Measurements from ENCODE around the gene TFB2M.

TFB2M gene

DNA sequence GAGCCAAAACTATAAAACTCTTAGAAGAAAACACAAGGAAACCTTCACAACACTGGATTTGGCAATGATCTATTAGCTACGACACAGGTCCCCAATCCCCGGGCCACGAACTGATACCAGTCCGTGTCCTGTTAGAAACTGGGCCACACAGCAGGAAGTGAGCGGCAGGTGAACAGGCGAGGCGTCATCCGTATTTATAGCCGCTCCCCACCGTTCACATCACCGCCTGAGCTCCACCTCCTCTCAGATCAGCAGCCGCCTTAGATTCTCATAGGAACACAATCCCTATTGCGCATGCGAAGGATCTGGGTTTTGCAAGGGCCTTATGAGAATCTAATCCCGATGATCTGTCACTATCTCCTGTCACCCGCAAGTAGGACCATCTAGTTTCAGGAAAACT is 11.9 kb downstream of the TFB2M start:
- DNase-seq (ENCODE audit: low read depth, low spot score) = no peak

DNA sequence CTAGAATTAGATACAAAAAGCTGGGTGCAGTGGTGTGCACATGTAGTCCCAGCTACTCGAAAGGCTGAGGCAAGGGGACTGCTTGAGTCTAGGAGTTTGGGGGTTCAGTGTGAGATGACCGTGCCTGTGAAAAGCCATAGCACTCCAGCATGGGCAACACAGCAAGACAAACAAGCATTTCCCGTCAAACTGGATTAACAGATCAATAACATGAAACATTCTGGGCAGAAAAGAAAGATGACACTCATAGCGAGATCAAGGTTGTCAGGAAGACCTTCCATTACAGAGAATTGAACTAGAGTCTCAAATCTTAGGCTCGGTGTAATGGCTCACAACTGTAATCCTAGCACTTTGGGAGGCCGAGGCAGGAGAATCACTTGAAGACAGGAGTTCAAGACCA is 14.0 kb downstream of the TFB2M start:
- DNase-seq (ENCODE audit: low read depth, low spot score) = no peak

DNA sequence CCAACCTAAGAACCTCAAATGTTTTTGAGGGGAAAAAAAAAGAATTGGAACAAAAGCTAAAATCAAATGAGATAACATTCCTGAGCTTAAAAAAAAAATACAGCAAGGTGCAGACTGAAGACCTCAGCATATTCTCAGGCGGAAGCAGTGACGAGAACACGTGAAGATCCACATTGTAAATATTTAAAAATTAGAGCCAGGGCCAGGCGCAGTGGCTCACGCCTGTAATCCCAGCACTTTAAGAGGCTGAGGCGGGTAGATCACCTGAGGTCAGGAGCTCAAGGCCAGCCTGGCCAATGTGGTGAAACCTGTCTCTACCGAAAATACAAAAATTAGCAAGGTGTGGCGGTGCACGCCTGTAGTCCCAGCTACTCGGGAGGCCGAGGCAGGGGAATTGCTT is 15.7 kb downstream of the TFB2M start:
- no peak for DNase-seq (ENCODE audit: low read depth, low spot score)

DNA sequence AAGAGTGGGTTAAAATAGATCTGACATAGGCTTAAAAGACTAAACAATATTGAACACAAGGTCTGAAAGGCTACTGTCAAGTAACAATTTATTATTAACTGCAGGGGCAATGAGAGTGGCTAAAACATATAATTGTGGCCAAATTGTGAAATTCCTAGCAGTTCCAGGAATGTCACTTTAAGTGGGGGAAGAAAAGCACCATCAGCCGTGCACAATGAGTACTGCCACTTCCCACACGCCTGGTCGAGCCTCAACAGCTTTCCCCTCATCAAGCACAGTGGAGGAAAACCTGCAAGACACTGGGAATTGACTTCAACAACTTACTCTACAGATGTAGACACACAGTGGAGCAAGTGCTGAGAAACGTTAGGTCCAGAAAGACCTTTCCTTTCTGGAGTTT is 16.4 kb downstream of the TFB2M start:
- no peak for DNase-seq (ENCODE audit: low read depth, low spot score)

DNA sequence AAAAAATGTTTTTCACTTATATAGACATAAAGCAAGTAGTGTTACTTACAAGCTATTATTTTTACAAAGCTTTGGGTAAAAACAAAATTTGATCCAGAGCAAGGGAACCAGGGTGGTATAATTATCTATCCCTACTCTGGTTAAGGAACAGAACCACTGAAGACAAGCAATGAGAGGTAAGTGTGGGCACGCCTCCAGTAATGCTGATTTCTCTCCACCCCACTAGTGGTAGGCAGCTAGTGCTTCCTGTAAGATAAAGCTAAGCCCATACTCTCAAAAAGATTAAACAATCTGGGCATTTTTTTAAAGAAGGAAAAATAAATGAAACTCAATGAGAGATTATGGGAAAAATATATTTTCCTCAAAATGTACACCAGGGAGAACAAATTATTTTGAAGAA is 22.1 kb downstream of the TFB2M start:
- no peak for DNase-seq (ENCODE audit: low read depth, low spot score)

DNA sequence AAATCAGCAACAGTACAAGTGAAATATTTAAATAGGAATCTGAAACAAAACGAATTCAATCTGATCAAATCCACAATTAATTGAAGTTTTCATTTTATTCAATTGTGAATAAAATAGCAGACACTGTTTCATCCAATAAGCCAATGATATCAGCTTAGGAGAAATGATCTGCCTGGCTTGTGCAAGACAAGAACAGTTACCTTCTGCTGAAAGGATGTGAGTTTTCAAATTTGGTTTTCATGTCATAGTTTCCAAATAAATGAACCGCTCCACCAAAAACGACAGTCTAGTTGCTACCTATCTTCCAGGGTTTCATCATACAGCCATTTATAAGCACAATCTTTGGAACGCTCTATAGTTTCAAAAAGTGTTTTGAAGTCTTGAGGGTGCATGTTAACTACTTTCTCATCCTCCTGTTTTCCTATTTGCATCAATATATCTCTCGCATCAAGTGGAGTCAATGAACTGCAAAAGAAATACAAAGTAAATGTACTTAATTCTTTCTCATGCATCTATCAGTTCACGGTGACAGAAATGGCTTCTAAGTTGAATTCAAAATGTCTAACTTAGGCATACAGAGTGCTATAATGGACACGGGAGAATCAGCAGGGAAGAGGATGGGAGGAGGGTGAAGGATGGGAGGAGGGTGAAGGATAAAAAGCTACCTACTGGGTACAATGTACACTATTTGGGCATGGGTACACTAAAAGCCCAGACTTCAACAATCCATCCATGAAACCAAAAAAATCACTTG is 25.1 kb downstream of the TFB2M start:
- DNase-seq (ENCODE audit: low read depth, low spot score) = no peak

DNA sequence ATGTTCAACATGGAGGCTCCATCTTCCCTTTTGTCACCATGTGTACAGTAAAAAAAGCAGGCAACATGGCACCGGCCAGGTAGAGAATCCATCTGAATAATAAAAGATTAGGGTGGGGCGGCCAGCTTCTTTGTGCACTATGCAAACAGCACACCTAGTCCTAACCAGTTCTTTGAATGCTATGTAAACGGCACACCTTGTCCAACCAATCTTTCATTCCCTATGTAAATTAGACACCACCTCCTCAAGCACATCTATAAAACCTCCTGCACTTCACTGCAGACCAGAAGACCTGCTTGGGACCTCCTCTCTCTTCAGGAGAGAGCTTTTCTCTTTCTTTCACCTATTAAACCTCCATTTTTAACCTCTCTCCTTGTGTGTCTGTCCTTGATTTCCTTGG is 28.2 kb downstream of the TFB2M start:
- DNase-seq (ENCODE audit: low read depth, low spot score) = no peak

DNA sequence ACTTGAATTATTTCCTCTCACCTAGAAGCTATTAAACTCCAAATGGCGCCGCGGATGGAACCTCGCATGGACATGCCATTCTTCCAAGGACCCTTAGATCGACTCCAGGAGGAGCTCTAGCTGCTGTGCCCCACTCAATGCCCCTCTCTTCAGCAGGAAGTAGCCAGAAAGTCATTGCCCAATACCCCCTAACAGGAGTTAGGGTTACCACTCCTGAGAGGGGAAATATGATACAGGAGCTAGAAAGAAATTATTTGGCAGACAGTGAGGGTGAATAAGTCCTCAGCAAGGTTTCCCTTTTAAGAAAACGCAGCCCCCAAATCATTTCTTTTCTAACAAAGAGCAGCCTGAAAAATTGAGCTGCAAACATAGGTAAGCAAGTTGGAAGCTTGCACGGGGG is 28.6 kb downstream of the TFB2M start:
- no peak for DNase-seq (ENCODE audit: low read depth, low spot score)

DNA sequence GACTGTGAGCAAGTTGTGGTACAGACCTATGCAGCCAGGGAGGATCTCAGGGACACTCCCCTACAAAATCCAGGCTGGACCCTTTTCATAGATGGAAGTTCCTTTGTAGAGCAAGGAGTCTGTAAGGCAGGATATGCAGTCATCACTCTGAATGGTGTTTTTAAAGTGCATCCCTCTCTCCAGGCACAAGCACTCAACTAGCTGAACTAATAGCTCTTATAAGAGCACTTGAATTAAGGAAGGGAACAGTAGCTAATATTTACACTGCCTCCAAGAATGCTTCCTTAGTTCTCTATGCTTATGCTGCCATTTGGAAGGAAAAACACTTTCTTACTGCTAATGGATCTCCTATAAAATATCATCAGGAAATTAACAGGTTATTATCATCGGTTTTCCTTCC is 31.9 kb downstream of the TFB2M start:
- DNase-seq (ENCODE audit: low read depth, low spot score) = no peak

DNA sequence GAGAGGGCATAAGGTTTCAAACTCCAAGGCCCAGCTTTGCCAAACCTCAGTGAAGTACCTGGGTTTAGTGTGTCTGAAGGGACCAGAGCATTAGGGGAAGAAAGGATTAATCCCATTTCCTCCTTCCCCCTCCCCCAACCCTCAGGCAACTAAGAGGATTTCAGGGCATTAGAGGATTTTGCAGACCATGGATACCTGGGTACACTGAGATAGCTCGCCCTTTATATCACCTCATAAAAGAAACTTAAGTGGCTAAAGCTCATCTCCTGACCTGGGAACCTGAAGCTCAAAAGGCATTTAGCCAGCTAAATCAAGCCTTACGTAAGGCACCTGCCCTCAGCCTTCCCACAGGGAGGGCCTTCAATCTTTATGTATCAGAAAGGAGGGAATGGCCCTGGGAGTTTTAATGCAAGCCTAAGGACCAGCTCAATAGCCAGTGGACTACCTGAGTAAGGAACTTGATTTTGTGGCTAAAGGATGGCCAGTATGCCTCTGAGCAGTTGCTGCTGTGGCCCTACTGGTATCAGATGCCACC is 32.6 kb downstream of the TFB2M start:
- no peak for DNase-seq (ENCODE audit: low read depth, low spot score)

DNA sequence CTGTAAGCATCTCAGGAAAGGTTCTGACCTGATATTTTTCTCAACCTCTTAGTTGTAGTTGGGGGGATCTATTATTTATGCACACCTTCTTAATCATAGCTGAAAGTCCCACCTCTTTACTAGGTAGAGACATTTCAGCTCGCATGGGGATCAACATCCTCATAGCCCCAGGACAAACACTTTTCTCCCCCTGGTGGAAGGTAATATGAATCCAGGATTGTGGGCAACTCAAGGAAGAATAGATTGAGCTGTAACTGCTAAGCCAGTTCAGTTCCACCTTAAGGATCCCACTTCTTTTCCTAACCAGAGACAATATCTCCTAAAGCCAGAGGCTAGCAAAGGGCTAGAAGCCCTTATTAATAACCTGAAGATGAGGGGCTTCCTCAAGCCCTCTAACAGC is 33.5 kb downstream of the TFB2M start:
- no peak for DNase-seq (ENCODE audit: low read depth, low spot score)

DNA sequence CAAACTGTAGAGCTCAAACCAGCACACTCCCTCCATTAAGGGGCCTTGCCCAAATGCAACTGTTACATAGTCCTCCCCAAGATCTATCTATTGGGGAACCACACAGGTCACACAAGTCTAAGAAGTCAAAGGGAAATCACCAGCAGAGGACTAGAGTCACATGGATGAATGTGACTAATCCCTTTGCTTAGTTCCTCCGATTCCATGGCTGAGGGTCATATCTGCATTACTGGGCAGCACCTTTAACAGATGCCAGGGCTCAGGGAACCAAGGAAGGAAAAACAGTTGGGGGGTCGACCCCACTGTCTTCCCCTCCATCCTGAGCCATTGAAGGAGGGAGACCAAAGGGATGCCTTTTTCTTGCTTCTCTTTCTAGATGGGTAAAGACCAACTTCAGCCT is 35.6 kb downstream of the TFB2M start:
- DNase-seq (ENCODE audit: low read depth, low spot score) = no peak

DNA sequence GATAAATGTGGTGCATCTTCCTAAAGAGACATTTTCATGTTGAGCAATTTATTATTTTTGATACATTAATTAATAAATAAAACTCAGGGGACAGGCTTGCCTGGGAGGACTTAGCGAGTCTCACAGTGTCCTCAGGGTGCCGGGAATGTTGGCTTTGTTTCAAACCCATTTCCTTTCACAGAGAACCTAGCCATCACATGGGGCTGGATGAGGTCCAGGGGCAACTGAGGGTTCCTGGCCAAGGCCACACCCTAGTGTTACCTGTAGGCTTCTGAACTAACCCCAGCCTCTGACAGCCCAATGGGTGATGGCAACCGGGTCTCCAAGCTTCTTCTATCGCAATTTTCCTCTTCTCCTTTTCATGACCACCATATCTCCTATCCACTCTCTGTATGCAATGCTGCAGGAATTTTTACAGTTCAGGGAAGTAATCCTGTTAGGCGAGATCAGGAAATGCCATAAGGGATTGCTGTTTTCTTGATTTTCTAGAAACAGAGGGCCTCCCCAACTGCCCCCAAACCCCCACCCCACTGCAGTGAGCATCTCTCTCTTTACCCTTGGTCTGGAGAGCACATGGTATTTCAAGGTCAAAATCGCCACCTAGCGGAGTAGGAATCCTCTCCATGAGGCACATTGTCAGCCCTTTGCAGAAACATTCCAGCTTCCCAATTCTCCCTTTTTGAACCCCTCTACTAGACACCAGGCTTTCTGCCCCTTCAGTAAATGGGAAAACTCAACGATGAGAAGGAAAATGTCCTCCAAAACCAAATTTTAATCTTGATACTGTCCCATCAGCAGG is 36.9 kb downstream of the TFB2M start:
- DNase-seq (ENCODE audit: low read depth, low spot score) = no peak

DNA sequence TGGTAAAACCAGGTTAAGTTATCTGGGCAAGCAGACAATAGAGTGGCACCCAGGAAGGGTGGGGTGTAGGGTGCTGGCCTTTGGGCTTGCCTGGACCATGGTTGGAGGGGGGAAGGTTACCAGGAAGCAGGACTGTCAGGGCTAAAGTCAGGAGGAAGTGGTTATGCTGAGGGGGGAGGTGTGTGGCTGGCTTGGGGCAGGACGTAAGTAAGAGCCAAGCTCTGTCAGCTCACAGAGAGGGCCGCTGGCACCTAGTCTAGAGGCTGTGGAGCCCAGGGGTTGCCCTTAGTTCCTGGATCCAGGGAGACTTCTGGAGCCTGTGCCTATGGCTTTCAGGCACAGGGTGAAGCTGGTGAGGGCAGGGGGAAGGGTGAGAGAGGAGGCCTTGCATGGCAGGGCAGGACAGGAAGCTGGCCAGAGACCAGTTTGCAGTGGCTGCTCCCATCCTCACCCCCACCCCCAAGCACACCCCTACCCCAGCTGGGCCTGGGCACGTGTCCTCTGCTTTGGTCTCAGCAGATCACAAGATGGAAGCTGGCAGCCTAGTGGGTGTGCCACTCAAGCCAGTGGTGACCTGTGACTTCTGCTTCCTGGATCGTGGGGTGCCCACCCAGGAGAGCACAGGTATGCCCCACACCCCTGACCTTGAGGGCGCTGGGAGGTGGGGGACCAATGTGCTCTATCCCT is 38.5 kb downstream of the TFB2M start:
- DNase-seq (ENCODE audit: low read depth, low spot score) = no peak

DNA sequence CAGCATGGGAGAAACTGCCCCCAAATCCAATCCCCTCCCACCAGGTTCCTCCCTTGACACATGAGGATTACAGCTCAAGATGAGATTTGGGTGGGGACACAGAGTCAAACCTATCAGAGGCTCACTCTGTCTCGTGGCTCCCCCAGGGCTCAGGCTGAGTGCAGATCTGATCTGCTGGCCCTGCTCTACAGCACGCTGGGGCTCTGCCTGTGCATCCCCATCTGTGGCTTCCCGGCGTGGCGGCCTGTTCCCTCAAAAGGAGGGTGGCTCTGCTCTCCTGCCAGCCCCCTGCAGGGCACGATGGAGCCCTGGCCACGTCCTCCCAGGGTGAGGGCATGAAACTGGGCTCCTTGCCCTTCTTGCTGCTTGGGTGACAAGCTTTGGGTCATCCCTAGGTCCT is 39.1 kb downstream of the TFB2M start:
- no peak for DNase-seq (ENCODE audit: low read depth, low spot score)

DNA sequence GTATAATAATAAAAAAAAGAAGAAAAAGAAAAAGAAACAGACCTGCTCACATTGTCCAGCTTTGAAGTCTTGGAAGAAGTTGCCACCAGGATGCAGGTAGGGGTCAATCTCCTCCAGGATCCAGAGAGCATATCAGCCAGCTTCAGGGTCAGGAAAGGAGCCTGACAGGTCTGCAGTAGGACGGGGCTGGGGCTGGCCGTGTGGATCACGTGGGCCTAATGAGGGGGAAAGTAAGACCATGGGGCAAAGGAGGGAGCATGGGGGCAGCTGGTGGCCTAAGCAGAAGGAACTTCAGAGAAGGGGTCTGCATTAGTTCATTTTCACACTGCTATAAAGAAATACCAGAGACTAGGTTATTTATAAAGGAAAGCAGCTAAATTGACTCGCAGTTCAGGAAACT is 39.7 kb downstream of the TFB2M start:
- DNase-seq (ENCODE audit: low read depth, low spot score) = no peak

DNA sequence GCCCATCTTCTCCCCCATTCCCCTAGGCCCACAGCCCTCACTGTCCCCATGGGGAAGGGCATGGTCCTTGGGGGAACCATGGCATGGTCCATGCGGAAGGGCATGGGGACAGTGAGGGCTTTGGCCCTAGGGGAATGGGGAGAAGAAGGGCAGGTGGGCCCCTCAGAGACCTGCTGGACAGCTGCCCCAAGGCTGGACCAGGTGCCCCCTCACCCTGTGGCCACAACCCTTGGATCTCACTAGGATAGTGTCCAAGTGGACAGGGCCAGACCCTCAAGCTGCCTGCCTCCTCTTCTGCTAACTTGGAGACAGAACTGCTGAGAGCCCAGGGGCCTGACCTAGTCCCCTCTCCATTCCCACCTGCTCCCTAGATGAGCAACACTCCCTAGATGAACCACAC is 46.5 kb downstream of the TFB2M start:
- DNase-seq (ENCODE audit: low read depth, low spot score) = no peak

DNA sequence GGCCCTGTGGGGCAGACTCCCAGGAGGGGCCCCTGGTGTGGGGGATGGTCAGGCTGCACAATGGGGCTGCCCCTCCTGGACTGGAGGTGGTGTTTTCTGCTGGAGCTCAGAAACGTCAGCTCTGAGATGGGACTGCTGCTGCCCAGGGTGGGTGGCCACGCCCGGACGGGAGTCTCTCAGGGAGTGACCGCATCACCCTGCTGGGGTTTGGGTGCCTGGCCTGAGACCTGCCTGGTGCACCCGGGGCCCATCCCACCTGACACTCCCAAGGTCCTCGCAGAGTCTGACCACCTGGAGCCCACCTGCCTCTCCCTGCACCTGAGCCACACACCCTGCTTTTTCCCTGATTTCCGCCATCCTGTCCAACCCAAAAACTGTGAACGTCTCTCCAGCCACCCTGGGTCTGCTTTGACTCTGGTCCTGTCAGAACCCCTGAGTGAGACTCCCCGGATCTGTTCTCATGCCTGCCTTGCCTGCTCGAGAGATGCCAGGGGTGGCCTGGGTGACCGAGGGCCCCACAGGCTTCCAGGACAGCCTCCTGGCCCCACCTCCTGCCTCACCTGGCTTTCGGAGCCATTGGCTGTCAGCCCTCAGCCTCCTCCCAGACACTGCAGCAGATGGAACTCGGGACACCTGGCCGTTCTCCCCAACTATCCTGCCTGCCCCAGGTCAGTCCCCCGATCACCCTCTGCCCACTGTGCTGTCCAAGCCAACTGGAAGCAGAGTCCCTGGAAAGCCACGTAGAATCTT is 47.4 kb downstream of the TFB2M start:
- no peak for DNase-seq (ENCODE audit: low read depth, low spot score)

DNA sequence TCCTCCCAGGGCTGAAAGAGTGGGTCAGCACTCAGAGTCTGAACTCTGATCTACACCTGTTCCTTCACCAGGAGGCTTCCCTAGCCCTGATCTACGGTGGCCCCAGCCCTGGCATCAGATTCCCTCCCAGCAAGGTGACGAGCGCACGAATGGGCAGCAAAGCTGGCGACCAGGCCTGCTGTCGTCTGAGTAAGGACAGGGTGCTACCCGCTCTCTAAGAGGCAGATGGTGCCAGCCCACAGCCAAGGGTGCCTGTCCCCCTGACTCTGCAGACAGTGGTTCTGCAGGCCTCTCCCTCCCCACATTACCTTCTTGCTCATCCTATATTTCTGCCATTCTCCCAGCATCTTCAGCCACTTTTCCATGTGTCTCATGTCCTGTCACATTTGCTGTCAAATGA is 48.7 kb downstream of the TFB2M start:
- DNase-seq (ENCODE audit: low read depth, low spot score) = no peak

DNA sequence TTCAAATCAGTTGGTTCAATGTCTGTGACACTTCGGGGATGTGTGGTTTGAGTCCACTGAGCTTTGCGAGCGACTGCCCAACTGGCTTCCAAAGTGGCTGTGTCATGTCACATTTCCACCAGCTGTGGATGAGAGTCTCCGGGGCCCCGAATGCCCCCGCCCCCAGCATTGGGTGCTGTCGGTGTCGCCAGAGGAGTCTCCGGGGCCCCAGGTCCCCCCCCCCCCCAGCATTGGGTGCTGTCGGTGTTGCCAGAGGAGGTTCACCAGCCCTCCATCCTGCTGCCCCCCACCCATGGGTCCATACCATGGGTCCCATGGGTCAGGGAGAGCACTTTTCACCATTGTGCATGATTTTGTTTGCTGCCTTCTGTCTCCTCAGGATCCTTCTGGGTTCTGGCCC is 49.9 kb downstream of the TFB2M start:
- DNase-seq (ENCODE audit: low read depth, low spot score) = no peak

DNA sequence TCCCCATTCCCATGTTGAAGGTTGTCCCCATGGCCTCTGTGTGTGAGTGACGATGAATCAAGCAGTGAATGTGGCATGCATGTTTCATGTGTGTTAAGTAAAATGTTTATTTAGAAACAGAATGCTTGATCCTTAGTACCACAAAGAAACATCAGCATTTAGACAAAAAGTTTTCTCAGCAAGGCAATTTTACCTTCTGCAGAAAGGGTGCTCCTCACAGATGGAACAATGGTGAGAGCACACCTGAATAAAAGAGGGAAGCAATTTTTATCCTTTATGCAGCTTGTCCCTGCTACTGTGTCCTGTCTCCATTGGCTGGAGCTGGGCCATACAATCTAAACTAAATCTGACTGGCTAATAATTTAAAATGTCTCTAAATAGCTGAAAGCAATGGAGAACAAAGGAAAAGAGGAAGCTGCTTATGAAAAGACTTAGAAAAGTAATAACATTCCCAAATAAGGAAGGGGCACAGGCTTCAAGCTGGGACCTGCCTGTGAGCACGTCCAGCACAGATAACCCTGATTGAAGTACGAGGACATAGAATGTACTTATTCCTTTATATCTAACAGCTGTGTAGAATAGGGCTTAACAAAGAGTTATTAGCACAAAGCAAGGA is 50.6 kb downstream of the TFB2M start:
- DNase-seq (ENCODE audit: low read depth, low spot score) = no peak
